Measurements from ENCODE around the gene ZNRD2.

- TF ChIP-seq EZH2 (IDR thresholded peaks at IDR 0.05; ENCODE audit: borderline replicate concordance) (no peak), CTCF (IDR thresholded peaks at IDR 0.05; ENCODE audit: poor library complexity) (no peak)
Measured at GRCh38 chr11:65615229-65615949, 45.1 kb downstream of the ZNRD2 start, which contains the start of gene PCNX3.
